Activated CD4-positive, alpha-beta T cell treated with anti-CD3 and anti-CD28 coated beads, Interleukin-2, amount 50 U/mL, for 16 hours (primary cell): ENCODE data around the gene SLC22A13.
"Not testable (repeated sequence)": the region's sequence is repeated elsewhere in the genome, so short reads cannot be mapped to it uniquely, and the experiment has no call there.

Experiments
- DNase-seq: peaks from one replicate; pipeline ENCODE4 v3.0.0-alpha.2; 2020

The SLC22A13 gene, protein sequence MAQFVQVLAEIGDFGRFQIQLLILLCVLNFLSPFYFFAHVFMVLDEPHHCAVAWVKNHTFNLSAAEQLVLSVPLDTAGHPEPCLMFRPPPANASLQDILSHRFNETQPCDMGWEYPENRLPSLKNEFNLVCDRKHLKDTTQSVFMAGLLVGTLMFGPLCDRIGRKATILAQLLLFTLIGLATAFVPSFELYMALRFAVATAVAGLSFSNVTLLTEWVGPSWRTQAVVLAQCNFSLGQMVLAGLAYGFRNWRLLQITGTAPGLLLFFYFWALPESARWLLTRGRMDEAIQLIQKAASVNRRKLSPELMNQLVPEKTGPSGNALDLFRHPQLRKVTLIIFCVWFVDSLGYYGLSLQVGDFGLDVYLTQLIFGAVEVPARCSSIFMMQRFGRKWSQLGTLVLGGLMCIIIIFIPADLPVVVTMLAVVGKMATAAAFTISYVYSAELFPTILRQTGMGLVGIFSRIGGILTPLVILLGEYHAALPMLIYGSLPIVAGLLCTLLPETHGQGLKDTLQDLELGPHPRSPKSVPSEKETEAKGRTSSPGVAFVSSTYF

DNA sequence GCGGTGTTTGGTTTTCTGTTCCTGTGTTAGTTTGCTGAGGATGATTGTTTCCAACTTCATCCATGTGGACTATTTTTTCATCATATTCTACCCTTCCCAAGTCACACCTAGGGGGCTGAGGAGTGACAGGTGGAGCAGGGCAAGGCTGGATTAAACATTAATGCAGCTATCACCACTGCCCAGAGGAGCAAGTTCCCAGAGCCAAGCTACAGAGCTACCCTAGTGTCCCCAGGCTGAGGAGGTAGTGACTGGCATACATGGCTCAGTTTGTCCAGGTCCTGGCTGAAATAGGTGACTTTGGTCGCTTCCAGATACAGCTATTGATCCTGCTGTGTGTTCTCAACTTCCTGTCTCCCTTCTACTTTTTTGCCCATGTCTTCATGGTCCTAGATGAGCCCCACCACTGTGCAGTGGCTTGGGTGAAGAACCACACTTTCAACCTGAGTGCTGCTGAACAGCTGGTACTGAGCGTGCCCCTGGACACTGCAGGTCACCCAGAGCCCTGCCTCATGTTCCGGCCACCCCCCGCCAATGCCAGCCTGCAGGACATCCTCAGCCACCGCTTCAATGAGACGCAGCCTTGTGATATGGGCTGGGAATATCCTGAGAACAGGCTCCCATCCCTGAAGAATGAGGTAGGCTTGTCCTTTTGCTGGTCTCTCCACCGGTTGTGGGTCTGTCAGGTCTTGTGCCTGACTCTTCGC, at the start of gene SLC22A13:
SLC22A13 (plus strand) TSS at position 209 of the 704 bp plus-strand sequence; CDS start at position 258, 49 bp downstream.
- DNase-seq, result no peak

GRCh38 chr3:38219609-38220197, 45.9 kb upstream of the SLC22A13 start:
- no peak for DNase-seq

DNA sequence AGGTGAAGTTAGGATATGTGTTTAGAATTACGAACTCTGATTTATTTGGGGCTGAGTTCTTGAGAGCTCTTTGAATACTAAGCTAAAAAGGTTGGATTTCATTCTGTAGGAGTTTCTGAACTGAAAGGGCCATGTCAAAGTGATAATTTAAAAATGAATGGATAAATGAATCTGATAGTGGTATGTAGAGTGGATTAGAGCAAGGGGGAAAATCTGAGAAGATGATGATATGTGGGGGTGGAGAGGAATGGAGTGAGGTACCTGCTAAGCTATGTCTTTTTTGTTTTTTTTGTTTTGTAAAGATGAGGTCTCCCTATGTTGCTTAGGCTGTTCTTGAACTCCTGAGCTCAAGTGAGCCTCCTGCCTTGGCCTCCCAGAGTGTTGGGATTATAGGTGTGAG, 44.6 kb upstream of the SLC22A13 start:
- DNase-seq, result no peak

- no peak for DNase-seq
Observed at GRCh38 chr3:38222032-38222634, 43.5 kb upstream of the SLC22A13 start.

- DNase-seq, result no peak
Observed at GRCh38 chr3:38224357-38224756, 41.3 kb upstream of the SLC22A13 start.

DNA sequence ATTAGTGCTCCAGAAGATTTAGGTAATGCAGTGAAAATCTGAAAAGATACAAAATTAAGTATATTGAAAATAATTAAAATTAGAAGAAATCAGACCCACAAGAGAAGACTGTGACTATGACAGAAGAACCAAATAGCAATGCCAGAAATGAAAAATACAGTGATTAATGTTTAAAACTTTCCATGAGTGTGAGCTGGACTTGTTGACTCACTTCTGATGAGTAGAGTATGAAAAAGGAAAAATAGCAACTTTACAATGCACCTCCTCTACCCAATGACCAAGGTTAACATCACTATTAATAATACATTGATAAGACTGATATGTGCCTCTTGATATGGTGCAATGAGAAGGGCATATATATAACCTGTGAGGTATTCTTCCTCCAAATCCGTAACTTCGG, 39.3 kb upstream of the SLC22A13 start:
- no peak for DNase-seq

DNA sequence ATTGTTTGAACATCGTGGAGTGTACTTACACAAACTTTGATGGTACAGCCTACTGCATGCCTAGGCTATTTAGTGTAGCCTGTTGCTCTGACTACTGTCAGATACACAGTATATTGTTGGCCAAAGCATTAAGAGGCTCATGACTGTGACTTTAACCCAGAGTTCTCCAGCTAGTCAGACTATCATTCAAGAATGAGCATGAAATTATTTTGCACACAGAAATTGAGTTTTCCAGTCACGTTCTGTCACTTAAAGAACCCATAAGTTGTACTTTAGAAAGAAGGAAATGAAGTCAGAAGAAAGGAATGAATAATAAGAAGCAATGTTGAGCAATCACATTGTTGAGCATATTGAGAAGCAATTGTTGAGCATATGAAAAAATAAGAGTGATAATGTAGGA, 37.6 kb upstream of the SLC22A13 start:
- DNase-seq, result peak; percentile 38

DNA sequence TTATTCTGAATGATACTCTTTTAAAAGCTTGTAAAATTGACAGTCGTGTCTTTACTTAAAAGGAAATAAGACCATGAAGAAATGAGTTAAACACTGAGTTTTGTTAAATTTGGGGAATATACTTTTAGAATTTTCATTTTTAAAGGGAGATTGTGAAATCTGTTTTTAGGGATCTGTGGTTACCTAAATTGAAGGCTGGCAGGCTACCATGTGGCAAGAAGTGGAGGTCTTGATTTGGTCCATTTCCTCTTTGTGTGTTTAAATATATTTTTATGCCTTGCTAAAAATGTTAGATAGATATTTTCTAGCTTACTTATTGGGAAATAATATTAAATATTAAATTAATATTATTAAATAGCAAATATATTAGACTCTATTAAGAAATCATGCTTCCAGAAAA, 36.6 kb upstream of the SLC22A13 start:
- no peak for DNase-seq

DNA sequence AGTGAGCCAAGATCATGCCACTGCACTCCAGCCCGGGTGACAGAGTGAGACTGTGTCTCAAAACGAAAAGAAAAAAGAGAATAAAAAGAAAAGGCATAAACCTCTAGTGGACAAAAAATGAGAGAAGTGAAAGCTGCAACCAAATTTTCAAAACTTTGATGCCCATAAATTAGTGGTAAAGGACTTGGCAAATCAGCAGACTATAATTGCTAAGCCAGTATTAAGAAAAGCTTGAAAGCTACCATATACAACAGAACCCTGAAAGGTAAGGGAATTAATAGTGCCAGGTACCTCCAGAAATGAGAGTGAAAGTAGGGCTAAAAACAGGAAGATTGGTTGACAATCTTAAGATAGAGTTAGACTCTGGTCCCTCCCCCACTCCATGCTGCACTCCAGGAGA, 32.9 kb upstream of the SLC22A13 start:
- DNase-seq, result no peak

GRCh38 chr3:38235466-38235865, 30.1 kb upstream of the SLC22A13 start:
- no peak for DNase-seq

DNA sequence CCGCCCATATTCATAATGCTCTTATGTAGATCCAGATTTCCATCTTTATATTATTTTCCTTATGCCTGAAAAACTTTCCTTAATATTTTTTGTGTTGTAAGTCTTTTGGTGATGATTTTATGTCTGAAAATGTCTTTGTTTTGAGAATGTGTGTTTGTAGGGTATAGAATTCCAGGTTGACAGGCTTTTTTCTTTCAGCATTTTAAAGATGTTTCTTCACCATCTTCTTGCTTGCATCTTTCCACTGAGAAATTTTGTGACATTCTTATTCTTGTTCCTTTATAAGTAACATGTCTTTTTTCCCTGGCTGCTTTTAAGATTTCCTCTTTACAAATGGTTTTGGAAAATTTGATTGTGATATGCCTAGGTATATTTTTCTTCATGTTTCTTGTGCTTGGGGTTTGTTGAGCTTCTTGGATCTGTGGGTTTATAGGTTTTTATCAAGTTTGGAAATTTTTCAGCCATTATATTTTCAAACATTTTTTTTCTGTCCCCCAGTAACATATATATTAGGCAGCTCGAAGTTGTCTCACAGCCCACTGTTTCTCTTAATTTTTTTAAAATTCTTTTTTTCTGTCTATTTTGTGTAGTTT, 27.1 kb upstream of the SLC22A13 start:
- DNase-seq, result no peak

- DNase-seq, result not testable (repeated sequence)
Observed at GRCh38 chr3:38242812-38243211, 22.8 kb upstream of the SLC22A13 start.

GRCh38 chr3:38245930-38246329, 19.7 kb upstream of the SLC22A13 start:
- DNase-seq, result no peak

GRCh38 chr3:38247366-38248035, 18.1 kb upstream of the SLC22A13 start:
- DNase-seq, result no peak

- DNase-seq, result no peak
Observed at GRCh38 chr3:38250198-38250597, 15.4 kb upstream of the SLC22A13 start.

- no peak for DNase-seq
Observed at GRCh38 chr3:38251197-38251596, 14.4 kb upstream of the SLC22A13 start.

DNA sequence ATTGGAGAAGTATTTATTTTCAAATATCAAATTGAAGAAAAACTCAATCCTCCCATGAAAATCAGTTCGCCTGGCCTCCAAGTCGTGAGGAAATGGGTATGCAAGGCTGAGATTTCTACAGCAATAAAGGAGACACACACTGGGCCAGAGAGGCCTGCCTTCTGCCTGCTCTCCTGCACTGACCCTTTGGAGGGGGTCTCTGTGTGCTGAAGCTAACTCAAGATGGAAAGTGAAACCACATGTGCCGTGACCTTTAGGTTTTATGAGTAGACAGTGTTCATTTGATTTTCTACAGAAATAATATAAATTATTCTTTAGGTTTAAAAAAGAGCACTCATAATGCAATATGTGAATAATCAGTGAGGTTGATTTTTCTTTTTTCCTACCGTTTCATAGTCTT, 11.9 kb upstream of the SLC22A13 start:
- no peak for DNase-seq

DNA sequence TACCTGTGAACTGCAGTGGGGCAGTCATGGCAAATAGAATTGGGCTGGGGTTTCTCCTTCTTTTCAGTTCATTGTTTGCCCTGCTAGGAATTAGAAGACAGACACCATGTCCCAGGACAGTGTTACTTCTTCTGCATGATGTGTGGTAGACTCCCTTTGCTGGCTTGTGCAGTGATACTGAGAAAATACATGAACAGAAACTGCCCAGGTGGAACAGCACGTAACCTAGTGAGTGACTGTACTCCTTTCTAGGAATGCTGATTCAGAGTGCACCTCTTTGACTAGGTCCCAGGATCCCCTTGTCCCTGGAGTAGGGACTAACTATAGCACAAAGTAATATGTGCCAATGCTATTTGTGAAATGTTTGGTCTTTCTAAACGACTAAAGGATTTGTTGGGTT, 10.7 kb upstream of the SLC22A13 start:
- peak; percentile 41 for DNase-seq

DNA sequence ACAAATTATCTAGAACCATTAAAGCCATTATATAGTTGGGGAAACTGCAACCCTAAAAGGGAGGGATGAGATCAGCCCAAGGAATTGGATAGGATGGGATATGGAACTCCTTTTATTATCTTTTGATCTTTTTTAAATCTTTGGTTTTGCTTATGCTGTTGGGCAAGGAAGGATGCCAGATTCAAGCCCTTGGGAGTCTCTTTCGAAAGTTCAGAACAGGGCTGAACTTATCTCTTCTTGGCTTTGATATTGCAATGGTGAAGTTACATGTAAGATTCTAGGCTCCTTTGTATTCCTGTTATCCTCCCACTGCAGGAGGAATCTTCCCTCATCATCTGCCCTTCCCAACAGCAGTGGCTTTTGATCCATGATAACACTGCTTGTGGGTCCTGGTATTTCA, 10.0 kb upstream of the SLC22A13 start:
- no peak for DNase-seq

DNA sequence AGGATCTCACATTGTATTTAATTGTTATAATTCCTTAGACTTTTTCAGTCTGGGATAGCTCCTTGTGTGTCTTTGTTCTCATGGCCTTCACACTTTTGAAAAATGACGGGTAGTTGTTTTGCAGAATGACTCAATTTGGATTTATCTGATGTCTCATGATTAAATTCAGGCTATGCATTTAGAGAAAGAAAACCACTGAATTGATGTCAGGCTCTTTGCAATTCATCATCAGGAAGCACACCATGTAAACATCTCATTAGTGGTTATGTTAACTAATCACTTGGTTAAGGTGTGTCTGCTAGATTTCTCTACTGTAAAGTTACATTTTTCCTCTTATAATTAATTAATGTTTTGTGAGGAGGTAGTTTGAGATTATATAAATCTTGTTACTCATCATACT, 8.0 kb upstream of the SLC22A13 start:
- DNase-seq, result peak; percentile 66

DNA sequence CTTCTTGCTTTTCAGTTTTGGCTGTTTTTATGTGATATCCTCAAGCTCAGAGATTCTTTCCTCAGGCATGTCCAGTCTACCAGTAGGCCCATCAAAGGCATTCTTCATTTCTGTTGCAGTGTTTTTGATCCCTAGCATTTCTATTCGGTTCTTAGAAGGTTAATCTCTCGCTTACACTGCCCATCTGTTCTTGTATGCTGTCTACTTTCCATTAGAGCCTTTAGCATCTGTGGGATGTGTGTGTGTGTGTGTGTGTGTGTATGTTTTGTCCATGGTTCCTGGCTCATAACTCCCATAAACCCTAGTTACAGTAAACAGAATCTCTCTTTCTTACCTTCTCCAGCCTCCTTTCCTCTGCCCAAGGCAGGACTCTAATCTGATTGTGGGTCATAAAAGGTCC, 5.1 kb upstream of the SLC22A13 start:
- DNase-seq, result no peak

- DNase-seq, result no peak
Observed at GRCh38 chr3:38264353-38264771, 1.2 kb upstream of the SLC22A13 start.
